Measurements from ENCODE around the gene TMEM151B.

Gene TMEM151B

GRCh38 chr6:44284867-44285266 lies 14.6 kb downstream of the TMEM151B start:
- Histone ChIP-seq H3K27me3 (replicated peaks; ENCODE audit: insufficient read depth, low read length) (peaks cover 84% of the 10 kb centered on the region), H3K4me3 (ENCODE audit: low read length) (no peak overlapping the region), H3K36me3 (replicated peaks; ENCODE audit: insufficient read depth, low read length) (no peaks in the 10 kb centered on the region)

GRCh38 chr6:44285552-44286284 lies 15.5 kb downstream of the TMEM151B start:
- no peaks in the 10 kb centered on the region for H4K20me1 ChIP-seq (ENCODE audit: insufficient read depth, low read length)
- no peak overlapping the region for H2AFZ ChIP-seq (ENCODE audit: low read length)
- H3K4me2 ChIP-seq (ENCODE audit: low read depth, low read length): no peak overlapping the region
- H3K27ac ChIP-seq (ENCODE audit: low read length): no peak overlapping the region
- DNase-seq: no peak
- no peak for TF ChIP-seq EZH2 (optimal IDR thresholded peaks at IDR 0.05; ENCODE audit: low read depth, low read length)
- TF ChIP-seq, protein P1, sequence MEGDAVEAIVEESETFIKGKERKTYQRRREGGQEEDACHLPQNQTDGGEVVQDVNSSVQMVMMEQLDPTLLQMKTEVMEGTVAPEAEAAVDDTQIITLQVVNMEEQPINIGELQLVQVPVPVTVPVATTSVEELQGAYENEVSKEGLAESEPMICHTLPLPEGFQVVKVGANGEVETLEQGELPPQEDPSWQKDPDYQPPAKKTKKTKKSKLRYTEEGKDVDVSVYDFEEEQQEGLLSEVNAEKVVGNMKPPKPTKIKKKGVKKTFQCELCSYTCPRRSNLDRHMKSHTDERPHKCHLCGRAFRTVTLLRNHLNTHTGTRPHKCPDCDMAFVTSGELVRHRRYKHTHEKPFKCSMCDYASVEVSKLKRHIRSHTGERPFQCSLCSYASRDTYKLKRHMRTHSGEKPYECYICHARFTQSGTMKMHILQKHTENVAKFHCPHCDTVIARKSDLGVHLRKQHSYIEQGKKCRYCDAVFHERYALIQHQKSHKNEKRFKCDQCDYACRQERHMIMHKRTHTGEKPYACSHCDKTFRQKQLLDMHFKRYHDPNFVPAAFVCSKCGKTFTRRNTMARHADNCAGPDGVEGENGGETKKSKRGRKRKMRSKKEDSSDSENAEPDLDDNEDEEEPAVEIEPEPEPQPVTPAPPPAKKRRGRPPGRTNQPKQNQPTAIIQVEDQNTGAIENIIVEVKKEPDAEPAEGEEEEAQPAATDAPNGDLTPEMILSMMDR (IDR thresholded peaks at IDR 0.05; ENCODE audit: low read length): no peak
- no peak for TF ChIP-seq EZH2phosphoT487 (IDR thresholded peaks at IDR 0.05; ENCODE audit: low read length)
- no peaks in the 10 kb centered on the region for H3K9me2 ChIP-seq (replicated peaks; ENCODE audit: insufficient read depth, low read length)
- H3K27me3 ChIP-seq (replicated peaks; ENCODE audit: insufficient read depth, low read length): peaks cover 88% of the 10 kb centered on the region
- H3K4me3 ChIP-seq (ENCODE audit: low read length): no peak overlapping the region
- H3K9ac ChIP-seq (ENCODE audit: low read length): no peak overlapping the region
- H3F3A ChIP-seq (ENCODE audit: insufficient read depth, low read length): no peaks in the 10 kb centered on the region
- no peaks in the 10 kb centered on the region for H3K36me3 ChIP-seq (replicated peaks; ENCODE audit: insufficient read depth, low read length)
- H3K79me2 ChIP-seq (ENCODE audit: low read length): no peaks in the 10 kb centered on the region
- no peaks in the 10 kb centered on the region for H3K4me1 ChIP-seq (ENCODE audit: low read length)
- H3K9me3 ChIP-seq (replicated peaks; ENCODE audit: insufficient read depth, low read length): no peaks in the 10 kb centered on the region

More at GRCh38 chr6:44284867-44285266, 14.6 kb downstream of the TMEM151B start:
- no peak overlapping the region for H3K27ac ChIP-seq (ENCODE audit: low read length)
- no peaks in the 10 kb centered on the region for H3K9me3 ChIP-seq (replicated peaks; ENCODE audit: insufficient read depth, low read length)
- no peaks in the 10 kb centered on the region for H3F3A ChIP-seq (ENCODE audit: insufficient read depth, low read length)
- H3K4me1 ChIP-seq (ENCODE audit: low read length): no peaks in the 10 kb centered on the region
- no peaks in the 10 kb centered on the region for H3K9me2 ChIP-seq (replicated peaks; ENCODE audit: insufficient read depth, low read length)
- DNase-seq: no peak
- TF ChIP-seq, protein P1 (IDR thresholded peaks at IDR 0.05; ENCODE audit: low read length): no peak
- TF ChIP-seq EZH2 (optimal IDR thresholded peaks at IDR 0.05; ENCODE audit: low read depth, low read length): no peak
- no peak for TF ChIP-seq EZH2phosphoT487 (IDR thresholded peaks at IDR 0.05; ENCODE audit: low read length)
- H3K4me2 ChIP-seq (ENCODE audit: low read depth, low read length): no peak overlapping the region
- no peaks in the 10 kb centered on the region for H3K79me2 ChIP-seq (ENCODE audit: low read length)
- no peak overlapping the region for H2AFZ ChIP-seq (ENCODE audit: low read length)
- no peak overlapping the region for H3K9ac ChIP-seq (ENCODE audit: low read length)
- no peaks in the 10 kb centered on the region for H4K20me1 ChIP-seq (ENCODE audit: insufficient read depth, low read length)

DNA sequence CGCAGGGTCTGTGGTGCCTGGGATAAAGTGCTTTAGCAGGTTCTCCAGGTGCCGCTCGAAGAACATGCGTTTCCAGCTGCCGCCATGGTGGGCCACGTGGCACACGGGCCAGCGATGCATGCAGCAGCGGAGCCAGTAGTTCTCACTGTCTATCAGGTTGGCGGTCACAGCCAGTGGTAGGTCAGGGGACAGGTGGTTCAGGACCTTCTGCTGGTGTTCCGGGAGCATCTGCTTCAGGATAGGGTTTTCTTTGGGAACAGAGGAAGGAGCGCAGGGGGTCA lies 16.0 kb downstream of the TMEM151B start:
- TF ChIP-seq, protein P1 (IDR thresholded peaks at IDR 0.05; ENCODE audit: low read length): no peak
- TF ChIP-seq EZH2 (optimal IDR thresholded peaks at IDR 0.05; ENCODE audit: low read depth, low read length): no peak
- no peak for TF ChIP-seq EZH2phosphoT487 (IDR thresholded peaks at IDR 0.05; ENCODE audit: low read length)
- Histone ChIP-seq H3K27me3 (replicated peaks; ENCODE audit: insufficient read depth, low read length) (peaks cover 88% of the 10 kb centered on the region), H4K20me1 (ENCODE audit: insufficient read depth, low read length) (no peaks in the 10 kb centered on the region), H3K4me2 (ENCODE audit: low read depth, low read length) (no peak overlapping the region), H3K4me1 (ENCODE audit: low read length) (no peaks in the 10 kb centered on the region), H3K27ac (ENCODE audit: low read length) (no peak overlapping the region), H3K9me3 (replicated peaks; ENCODE audit: insufficient read depth, low read length) (no peaks in the 10 kb centered on the region), H3K9me2 (replicated peaks; ENCODE audit: insufficient read depth, low read length) (no peaks in the 10 kb centered on the region), H3F3A (ENCODE audit: insufficient read depth, low read length) (no peaks in the 10 kb centered on the region), H2AFZ (ENCODE audit: low read length) (no peak overlapping the region), H3K4me3 (ENCODE audit: low read length) (no peak overlapping the region), H3K9ac (ENCODE audit: low read length) (no peak overlapping the region), H3K36me3 (replicated peaks; ENCODE audit: insufficient read depth, low read length) (no peaks in the 10 kb centered on the region), H3K79me2 (ENCODE audit: low read length) (no peaks in the 10 kb centered on the region)
- no peak for DNase-seq

Measured in MM.1S (cell line).